Suppressor macrophage (primary cell): Measurements from ENCODE around the gene KLF3.

ENCODE experiments used
- DNase-seq, 4 experiments: peaks; one replicate each; pipeline ENCODE4 v3.0.0-alpha.2; 2020 to 2022

The KLF3 gene

DNA sequence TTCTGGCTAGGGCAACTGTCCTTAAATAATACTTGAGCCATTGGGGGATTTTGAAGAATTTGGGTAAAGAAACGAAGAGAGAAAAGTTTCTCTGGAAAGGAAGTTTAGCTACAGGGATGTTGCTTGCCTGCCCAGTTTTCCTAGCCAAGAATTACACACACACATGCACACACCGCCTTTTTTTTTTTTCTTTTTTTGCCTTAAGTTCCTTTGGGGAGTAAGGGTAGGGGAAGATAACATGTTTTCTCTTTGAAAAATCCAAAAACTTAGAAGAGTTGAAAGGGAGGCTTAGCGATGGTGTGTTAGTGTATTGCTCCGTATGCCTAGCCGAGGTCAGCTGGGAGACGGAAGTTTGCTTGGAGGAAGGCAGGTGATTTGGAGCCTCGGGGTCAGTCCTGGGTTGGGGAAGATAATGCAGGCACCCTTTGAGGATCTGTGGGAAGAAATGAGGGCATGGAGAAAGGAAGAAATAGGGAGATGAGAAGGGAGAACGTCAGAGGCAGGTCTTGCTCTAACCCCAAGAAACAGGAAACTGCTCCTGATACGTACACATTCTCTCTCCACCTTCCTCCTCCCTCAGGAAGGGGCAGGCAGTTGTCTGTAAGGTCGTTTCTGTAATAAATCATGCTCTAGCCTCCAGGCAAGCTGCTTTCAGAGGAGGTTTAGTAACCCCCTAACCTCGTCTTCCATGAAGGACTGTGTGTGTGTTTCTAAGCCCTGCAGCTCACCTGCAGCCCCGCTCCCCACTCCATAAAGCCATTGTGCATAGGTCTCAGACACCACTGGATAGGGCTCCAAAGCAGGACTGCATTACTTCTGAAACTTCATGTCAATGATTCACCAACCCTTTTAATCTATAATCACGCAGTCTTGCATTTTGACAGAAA, 10.5 kb downstream of the KLF3 start:
- DNase-seq, result peak in 1 of 4 experiments; percentile 38

DNA sequence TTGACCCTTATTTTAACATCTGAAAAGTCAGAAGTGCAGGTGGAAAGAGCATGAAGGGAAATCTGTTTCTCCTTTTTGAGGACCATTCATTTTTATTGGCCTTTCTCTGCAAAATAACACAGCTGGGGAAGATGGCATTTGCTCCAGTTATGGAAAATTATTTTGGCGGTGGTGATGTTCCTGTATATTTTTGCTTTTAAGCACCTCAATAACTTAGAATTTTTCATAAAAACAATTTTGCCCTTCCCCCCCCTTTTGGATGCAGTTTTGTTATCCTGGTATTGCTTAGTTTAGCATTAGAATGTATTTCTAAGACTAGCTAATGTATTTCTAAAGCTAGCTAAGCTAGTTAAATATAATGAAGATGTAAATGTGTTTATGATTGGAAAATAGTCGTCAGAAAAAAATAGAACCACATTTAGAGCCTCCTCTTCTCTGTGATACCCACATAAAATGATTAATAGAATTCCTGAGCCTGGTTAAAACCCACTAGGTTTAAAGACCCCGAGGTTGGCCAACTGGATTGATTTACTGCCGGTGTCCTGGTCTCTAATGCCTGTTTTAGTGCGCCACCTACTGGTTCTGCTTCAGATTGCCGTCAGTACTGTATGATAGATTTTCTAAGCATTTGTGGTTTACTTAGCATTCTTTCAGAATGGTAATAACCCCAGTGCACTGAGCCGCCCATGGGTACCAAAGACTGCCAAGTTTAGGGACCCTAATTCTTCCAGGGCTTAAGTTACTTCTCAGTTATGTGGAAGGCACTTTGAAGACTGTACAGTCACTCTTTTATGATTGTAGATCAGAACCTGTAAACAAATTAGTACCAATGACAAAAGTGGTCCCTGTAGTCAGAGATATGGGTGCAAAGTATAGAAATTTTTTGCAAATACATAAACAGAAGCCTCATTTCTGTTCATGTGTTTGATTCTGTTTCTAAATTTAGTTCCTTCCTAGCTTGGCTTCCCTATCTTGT, 11.4 kb downstream of the KLF3 start:
- peak; percentile 80 to 91 (median 88) for DNase-seq

DNA sequence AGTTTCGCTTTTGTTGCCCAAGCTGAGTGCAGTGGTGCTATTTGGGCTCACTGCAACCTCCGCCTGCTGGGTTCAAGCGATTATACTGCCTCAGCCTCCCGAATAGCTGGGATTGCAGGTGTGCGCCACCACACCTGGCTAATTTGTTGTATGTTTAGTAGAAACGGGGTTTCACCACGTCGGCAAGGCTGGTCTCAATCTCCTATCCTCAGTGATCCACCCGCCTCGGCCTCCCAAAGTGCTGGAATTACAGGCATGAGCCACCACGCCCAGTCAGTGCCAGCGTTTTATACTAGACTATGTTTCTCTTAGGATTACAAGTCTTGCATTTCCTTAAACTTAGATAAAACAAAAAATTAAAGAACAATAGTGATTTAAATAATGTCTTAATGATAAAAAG, 13.0 kb downstream of the KLF3 start:
- DNase-seq, result no peak

DNA sequence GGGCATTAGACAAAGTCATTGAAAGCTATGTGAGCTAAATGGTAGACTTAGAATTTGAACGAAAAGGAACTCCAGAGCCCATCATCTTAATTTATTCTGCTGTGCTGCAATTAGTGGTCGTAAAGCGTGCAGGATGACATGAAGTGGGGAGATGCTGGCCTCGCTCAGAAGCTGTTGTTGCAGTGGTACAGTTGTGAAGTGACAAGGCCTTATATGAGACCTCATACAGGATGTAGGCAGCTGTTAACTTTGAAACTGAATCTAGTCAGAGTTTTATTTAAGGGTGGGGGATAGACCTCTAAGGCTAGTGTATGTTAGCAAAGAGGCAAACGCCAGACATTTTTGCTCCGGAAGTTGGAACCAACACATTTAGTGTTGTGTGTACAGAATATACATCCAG, 13.4 kb downstream of the KLF3 start:
- DNase-seq, result no peak

DNA sequence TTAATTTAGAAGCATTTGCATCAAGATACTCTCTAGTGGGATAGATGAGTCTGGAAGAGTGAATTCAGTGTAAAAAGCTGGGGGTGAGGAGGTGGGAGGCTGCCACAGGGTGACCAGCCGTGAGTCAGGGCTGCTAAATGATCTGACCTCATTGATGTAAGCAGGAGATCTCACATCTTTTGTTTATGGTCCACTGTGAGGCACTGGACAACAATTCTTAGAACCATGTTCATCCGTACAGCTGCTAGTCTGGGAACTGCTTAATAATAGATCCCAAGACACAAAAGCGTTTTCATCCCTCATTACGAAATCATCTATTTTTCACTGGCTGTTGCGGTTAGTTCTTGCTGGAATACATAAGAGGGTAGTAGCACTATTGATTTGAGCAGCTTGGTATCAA, 14.1 kb downstream of the KLF3 start:
- DNase-seq, result peak in 1 of 4 experiments; percentile 38

DNA sequence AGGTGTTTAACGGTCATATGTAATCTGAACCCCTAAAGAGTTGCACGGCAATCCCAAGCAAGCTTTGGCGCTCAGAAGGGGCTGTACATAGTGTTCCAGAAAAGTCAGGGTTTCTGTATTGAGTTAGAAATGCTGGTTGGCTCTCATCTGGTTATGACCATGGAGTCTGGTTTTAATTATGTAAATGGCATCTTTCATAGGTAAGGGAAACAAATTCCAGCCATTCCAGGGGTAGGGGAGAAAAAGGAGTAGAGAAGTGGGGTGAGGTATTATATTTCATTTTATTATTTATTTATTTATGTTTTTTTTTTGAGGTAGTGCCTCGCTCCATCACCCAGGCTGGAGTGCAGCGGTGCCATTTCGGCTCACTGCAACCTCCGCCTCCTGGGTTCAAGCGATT, 15.9 kb downstream of the KLF3 start:
- DNase-seq, result no peak

DNA sequence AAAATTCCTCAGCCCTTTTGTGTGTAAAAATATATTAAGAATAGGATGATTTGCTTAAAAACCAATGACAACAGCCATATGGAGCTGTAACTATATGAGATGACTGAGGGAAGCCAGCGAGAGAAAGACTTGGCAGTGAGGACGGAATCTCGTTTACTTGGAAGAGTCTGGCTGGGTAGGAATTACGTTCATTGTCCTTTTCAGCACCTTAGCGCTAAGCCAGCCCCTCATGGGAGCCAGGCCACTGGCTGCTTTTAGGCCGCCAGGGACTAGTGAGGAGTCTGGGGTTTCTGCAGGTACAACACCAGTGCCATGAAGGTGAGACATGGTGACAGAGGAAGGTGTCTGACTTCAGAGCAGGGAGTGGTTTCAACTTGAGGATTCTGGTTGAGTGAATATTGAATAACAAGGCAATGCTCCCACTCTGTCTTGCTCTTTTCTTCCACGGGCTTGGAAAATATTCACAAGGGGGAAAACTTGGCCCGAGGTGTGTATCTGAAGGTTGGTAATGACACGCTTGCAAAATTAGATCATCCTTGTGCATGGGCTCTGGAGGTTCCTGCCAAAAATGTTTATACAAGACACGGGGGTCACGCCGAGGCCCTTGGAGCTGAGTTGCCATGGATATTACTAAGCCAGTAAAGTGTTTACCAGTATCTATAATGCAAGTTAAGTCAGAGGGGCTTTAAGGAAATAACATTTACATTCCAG, 17.4 kb downstream of the KLF3 start:
- no peak for DNase-seq

DNA sequence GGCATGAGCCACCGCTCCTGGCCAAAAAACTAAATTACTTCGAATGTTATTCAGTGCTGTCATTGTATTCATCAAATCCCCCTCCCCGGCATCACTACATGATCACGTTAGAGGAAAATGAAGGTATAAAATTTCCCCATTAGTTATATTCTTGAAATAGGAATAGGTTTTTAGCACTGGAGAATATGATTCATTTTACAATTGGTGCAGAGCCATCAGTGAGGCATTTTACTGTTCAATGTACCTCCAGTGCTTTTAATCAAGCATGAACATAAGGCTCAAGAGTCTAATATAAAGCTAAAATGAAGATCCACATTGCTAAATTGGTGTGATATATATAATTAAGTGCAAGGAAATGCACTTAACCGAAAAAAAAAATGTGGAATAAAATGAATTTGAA, 18.3 kb downstream of the KLF3 start:
- DNase-seq, result no peak

DNA sequence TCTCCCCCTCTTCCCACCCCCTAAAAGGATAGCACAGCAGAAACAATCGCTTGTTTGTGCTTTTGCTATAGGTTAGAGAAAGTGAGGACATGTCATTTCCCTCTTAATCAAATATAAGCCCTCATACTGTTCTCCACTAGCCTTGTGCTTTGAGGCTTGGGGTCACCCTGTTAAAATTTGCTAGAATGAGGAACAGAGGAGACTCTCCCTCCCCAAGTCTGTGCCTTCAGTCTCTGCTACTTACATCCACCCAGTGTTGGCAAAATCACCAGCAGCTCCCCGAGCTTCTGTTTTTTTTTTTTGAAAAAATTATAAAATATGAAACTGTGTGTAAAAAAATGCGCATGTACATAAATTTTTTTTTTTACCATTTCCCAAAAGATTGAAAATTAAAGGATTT, 19.3 kb downstream of the KLF3 start:
- DNase-seq, result peak in 3 of 4 experiments; percentile 23 to 60 (median 49)

DNA sequence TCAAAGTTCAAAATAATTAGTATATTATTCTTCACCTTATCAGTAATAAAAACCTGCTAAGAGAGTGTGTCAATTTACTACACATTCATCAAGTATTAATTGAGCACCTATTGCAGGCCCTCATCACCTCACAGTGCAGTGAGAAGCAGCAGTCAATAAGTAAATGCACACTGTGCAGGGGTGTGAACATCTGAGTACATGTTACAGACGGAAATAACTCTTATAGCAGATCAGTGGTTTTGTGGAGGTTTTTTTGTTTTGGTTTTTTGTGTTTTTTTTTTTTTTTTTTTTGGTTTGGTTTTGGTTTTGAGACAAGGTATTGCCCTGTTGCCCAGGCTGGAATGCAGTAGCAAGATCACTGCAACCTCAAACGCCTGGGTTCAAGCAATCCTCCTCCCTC, 20.3 kb downstream of the KLF3 start:
- no peak for DNase-seq

DNA sequence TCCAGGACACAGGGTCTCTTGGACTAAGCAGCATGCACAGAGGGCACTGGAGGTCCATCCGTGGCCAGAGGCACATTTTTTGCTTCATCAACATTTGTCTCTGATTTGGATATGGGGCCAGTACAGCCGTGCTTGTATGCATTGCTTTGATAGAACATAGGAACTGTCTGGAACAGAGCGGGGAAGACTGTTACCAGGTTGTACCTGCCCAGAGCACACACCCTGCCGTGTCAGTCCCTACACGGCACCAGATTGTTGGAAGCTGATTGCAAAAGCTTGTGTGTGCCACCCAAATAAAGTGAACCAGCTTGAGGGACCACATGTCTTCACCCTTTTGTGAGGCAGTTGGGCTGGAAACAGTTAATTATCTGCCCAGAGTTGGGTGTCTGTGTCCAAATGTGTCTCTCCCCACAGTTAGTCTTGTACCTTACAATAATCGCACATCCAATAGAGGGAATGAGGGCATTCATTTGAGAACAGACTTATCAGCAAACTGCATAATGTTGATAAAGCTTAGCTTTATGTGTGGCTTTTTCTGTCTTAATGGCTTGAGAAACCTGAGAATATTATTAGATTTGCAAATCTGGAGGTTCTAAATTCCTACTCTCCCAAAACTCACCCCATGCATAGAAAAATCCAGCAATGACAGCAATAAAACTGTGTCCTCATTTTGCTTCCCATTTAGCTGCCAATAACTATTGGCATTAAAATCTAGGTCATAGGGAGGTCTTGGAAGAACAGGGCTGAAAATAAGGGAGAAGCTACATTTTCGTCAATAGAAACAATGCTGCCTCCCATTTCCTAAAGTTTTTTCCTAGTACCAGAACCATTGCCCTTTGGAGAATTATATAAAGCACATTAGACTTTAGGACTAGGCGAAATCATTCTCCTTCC, 21.2 kb downstream of the KLF3 start:
- DNase-seq, result no peak

DNA sequence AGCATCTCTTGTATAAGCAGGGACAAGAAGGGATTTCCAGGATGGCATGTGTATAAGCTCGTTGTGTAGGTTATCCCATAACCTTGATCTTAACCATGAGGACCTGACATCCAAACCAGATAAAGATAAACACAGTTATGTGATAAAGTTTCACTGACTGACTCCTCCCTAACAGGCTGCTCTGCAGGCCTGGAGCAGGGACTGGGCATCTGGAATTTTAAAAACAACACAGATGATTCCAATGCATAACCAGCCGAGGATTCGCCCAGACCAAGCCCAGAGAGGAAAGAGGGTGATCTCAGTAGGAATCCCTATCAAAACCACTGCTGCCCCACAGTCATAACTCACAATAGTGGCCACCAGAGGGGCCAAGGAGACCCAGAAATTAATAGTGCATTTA, 22.7 kb downstream of the KLF3 start:
- DNase-seq, result no peak

DNA sequence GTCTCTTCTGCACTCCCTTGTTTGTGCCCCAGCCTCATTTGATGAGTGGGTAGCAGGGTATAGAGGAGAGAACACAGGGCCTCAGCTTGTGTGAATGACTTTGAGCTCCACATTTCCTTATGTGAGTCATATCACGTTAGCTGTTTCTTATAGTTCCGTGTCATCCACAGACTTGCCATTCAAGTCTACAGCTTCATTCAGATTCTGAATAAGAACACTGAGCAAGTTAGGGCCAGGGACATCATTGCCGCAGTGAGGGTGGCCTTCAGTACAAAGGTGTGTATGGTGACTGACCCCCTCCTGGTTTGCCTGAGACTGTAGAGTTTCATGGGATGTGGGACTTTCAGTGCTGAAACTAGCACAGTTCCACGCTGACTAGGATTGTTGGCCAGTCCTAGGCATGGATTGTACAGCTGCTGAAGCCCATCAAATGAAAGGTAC, 23.6 kb downstream of the KLF3 start:
- DNase-seq, result no peak

DNA sequence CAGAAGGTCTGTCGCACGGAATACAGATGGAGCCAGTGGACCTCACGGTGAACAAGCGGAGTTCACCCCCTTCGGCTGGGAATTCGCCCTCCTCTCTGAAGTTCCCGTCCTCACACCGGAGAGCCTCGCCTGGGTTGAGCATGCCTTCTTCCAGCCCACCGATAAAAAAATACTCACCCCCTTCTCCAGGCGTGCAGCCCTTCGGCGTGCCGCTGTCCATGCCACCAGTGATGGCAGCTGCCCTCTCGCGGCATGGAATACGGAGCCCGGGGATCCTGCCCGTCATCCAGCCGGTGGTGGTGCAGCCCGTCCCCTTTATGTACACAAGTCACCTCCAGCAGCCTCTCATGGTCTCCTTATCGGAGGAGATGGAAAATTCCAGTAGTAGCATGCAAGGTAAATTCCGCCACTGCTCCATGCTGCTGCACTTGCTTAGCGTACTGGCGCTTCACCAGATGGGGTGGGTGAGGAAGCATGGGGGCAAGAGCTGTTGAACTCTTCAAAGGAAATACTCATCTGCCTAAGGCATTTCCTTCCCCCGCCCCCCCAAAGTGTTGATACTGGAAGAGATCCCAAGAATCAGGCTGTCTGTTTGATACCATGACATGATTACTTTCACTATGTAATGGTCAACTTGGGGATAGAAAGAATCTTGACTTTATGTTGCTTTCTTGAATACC, 24.8 kb downstream of the KLF3 start:
- DNase-seq, result no peak

DNA sequence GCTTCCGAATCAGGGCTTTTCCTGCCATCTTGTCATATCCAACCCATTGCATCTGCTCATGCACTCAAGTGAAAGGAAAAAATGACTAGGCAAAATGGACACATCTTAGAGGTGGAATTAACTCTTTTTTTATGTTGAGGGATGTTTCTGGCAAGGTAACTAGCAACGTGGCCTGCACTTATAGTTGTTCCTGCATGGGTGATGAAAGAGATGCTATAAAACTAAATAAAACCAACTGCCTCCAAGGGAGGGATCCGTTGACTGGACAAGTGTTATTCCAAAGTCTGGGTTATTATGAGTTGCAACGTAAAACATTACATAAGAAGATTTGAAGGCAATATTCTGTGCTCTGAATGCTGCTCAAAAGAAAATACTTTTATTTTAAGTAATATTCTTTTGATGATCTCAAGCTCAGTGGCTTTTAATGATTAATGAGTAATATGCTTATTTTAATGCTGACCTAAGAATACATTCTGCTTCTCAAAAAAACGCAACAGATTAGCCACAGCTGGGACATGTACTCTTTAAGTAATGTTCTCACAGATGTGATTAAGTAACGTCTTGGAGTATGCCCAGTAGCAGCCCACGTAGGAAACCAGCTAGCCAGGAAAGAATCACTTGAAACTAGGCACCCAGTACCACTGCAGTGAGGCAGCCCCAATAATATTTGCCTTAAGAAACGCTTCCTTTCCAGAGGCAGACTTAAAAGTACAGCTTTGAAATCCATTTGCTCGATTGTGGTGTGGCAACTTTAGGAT, 27.4 kb downstream of the KLF3 start:
- DNase-seq, result no peak

DNA sequence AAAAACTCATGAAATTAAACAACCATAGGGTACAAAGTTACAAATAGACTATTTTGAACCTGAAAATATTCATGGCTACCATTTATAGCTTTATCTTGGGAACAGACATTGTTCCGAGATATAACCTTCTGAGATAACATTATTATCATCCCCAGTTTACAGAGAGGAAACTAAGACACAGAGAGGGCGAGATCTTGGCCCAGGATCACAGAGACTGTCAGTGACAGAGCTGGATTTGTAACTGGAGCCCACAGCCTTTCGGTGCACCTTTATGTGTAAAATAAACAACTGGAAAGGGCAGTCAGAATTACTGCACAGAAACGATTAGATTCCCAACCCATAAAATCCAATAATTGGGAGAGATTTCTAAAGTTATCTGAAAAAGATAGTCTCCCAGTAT, 28.4 kb downstream of the KLF3 start:
- no peak for DNase-seq

DNA sequence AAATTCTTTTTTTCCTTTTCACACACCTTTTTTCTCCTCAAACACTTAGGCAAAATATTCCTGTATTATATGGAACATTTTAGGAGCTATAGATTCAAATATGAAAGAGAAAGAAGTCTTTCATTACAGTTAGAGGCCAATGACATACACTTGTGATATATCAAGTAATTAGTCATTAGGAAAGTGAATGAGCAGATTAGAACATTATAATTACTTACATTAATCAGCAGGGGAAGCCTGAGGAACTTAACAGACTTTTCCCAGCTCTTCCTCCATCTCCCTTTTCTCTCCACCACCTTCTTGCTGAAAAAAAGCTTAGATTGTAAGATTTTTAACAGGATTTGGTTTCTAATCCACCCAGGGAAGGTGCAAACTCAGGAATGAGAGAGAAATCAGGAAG, 29.6 kb downstream of the KLF3 start:
- DNase-seq, result no peak

DNA sequence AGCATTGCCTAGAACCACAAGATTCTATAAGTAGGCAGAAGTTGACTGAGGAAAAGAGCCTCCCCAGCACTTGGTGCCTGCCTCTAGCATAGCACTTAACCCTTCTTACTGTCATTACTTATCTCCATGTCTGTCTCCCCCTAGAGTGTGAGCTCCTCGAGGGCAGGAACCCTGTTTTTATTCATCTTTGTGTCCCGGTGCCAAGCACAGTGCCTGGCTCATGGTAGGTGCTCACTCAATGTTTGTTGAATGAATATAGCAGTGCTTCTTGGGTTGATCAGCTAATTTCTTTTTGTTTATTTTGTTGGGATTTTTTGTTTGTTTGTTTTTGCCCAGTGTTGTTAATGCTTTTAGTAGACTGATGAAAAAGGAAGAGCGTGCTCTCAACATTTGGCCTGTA, 30.3 kb downstream of the KLF3 start:
- no peak for DNase-seq

DNA sequence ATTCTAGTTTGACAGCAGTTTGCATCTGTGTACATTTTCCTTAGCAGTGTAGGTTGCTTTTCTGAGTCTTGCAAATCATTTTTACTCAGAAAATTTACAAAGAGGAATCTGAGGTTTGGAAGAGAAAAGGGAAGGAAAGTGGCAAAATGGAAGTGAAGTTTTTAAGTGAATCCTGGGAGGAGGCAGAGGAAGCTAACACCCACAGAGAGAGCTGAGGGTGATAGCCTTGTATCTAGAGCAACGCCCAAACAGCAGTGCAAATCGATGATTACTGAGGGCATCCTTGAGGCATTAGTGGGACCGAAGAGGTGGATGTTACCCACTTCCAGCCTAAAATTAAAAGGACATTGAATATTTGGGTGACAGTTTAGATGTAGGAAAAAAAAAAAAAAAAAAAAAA, 31.8 kb downstream of the KLF3 start:
- peak; percentile 21 to 63 (median 48) for DNase-seq

DNA sequence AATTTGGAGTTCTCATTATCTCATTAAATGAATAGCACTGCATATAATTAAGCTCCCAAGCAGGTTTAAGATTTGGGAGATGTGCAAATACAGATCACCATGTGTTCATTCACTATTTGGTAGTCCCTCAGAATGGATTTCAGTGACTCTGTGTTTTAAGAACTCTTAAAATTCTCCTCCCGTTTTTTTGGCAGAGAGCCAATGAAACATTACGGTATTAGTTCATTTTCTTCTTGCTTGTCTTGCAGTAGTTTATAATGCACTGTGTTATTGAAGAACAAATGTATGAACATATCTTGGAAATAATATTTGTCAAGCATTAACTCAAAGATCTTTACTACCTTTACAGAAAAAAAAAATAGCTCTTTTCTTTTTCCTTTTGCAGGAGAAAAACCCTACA, 32.7 kb downstream of the KLF3 start:
- DNase-seq, result no peak
